Measurements from ENCODE around the gene C4B.
"Not testable (repeated sequence)": the region's sequence is repeated elsewhere in the genome, so short reads cannot be mapped to it uniquely, and the experiment has no call there.

Gene C4B

DNA sequence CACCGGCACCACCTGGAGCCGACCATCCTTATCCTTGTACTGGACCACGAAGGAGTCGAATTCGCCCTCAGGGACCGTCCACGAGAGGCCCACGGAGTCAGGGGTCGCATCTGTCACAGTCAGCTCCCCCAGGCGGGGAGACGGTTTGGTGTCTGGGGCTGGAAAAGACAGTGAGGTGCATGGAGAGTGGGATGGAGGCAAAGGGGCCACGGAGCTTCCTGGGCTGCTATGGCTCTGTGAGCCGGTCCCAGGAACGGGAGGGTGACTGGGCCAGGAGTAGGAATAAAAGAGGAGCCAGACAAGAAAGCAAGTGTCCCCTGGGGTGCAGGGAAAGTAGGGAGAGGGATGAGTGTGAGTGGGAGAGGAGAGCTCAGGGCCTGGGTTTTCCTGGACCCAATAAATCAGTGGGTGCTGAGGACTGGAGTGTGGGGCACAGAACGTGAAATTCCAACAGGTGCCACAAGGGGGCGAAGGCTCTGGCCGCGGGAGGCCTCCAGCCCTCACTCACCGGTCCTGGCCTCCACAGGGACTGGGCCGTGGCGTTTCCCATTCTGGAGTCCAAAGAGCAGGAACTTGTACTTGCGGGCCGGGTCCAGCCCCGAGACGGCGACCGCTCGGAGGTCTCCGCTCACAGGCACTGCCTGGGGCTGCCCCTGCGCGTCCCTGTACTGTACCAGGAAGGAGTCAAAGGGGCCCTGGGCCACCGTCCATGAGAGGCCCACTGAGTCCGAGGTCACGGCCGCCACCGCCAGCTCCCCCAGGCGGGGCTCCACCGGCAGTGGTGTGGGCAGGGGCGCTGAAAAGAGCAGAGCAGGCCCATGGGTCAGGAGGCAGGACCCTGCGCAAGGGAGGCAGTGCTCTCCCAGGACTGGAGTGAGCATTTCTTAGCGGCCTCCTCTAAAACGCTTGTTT is 33.5 kb downstream of the C4B start:
- TF ChIP-seq, protein P1, sequence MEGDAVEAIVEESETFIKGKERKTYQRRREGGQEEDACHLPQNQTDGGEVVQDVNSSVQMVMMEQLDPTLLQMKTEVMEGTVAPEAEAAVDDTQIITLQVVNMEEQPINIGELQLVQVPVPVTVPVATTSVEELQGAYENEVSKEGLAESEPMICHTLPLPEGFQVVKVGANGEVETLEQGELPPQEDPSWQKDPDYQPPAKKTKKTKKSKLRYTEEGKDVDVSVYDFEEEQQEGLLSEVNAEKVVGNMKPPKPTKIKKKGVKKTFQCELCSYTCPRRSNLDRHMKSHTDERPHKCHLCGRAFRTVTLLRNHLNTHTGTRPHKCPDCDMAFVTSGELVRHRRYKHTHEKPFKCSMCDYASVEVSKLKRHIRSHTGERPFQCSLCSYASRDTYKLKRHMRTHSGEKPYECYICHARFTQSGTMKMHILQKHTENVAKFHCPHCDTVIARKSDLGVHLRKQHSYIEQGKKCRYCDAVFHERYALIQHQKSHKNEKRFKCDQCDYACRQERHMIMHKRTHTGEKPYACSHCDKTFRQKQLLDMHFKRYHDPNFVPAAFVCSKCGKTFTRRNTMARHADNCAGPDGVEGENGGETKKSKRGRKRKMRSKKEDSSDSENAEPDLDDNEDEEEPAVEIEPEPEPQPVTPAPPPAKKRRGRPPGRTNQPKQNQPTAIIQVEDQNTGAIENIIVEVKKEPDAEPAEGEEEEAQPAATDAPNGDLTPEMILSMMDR (IDR thresholded peaks at IDR 0.05; ENCODE audit: control insufficient read depth, extremely low read depth, insufficient read depth): peak; percentile 79
- H3K4me3 ChIP-seq (ENCODE audit: low read depth, low read length): no peak overlapping the region
- DNase-seq (ENCODE audit: low read depth): peak; percentile 13

DNA sequence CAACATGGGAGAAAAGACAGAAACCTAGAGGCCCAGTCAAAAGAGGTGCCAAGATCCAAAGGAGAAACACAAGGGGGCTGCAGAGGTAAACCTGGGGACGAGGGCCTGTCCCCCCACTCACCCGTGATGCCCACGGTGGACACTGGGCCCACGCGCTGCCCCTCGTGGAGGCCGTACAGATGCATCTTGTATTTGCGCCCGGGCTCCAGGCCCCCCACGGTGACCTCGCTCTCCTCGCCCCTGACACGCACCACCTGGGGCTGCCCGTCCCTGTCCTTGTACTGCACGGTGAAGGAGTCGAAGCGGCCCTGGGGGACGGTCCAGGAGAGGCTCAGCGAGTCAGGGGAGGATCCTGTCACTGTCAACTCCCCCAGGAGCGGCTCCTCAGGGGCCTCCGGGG is 34.6 kb downstream of the C4B start:
- H3K4me3 ChIP-seq (ENCODE audit: low read depth, low read length): not testable (repeated sequence)

DNA sequence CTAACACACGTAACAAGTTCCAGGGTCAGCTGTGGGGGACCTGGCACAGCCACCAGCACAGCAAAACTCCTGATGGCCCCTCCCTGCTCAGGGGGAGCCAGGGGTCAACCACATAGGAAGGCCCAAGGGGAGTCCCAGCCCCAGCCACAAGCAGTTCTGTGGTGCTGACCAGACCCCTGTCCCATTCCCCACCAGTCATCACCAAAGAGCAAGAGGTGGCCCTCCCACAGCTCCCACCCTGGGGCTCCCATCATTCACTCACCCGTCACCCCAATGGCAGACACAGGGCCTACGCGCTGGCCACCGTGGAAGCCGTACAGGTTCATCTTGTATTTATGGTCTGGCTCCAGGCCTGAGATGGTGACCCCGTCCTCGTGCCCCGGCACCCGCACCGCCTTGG is 35.1 kb downstream of the C4B start:
- DNase-seq (ENCODE audit: low read depth); H3K4me3 ChIP-seq (ENCODE audit: low read depth, low read length): not testable (repeated sequence)

More for the DNA sequence above, 34.6 kb downstream of the C4B start:
- DNase-seq (ENCODE audit: low read depth): not testable (repeated sequence)

DNA sequence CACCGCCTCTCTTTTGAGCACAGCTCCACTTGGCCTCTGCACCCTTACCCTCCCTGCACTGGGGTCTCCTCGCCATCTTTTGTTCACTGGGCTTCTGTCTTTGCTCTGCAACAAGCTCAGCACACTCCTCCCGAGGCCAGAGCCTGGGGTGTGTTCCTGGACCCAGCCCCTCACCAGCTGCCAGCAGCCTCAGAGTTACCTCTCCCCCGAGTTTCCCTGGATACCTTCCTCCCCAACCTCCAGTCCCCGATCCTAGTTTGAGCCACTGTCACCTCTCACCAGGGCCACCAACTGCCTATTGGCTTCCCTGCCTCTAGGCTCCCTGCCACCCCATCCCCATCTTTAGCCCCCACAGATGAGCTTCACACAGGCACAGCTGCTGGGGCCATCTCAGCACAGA is 36.0 kb downstream of the C4B start:
- TF ChIP-seq, protein P1 (IDR thresholded peaks at IDR 0.05; ENCODE audit: control insufficient read depth, extremely low read depth, insufficient read depth): no peak
- DNase-seq (ENCODE audit: low read depth): no peak

DNA sequence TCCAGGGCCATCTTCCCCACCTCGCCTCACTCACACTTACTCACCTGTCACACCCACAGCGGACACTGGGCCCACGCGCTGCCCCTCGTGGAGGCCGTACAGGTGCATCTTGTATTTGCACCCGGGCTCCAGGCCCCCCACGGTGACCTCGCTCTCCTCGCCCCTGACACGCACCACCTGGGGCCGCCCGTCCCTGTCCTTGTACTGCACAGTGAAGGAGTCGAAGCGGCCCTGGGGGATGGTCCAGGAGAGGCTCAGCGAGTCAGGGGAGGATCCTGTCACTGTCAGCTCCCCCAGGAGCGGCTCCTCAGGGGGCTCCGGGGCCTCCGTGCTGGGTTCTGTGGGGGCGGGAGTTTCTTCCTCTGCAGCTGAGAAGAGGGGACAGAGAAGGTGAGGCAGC is 38.0 kb downstream of the C4B start:
- H3K4me3 ChIP-seq (ENCODE audit: low read depth, low read length); DNase-seq (ENCODE audit: low read depth): not testable (repeated sequence)

More for the DNA sequence above, 36.0 kb downstream of the C4B start:
- H3K4me3 ChIP-seq (ENCODE audit: low read depth, low read length): no peak overlapping the region

DNA sequence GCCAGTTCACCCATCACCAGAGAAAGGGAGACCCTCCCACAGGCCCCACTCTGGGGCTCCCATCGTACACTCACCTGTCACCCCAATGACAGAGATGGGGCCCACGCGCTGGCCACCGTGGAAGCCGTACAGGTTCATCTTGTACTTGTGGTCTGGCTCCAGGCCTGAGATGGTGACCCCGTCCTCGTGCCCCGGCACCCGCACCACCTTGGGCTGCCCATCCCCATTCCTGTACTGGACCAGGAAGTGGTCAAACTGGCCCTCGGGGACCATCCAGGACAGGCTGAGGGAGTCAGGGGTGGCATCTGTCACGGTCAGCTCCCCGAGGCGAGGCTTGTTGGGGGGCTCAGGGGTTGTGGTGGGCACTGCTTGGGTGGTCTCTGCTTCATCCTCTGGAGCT is 38.7 kb downstream of the C4B start:
- not testable (repeated sequence) for DNase-seq (ENCODE audit: low read depth); H3K4me3 ChIP-seq (ENCODE audit: low read depth, low read length)

DNA sequence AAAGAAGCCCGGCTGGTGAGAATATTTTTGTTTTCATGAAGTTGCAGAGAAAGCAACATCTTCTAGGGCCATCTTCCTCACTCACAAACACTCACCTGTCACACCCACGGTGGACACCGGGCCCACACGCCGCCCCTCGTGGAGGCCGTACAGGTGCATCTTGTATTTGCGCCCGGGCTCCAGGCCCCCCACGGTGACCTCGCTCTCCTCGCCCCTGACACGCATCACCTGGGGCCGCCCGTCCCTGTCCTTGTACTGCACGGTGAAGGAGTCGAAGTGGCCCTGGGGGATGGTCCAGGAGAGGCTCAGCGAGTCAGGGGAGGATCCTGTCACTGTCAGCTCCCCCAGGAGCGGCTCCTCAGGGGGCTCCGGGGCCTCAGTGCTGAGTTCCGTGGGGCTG is 41.2 kb downstream of the C4B start:
- not testable (repeated sequence) for H3K4me3 ChIP-seq (ENCODE audit: low read depth, low read length); DNase-seq (ENCODE audit: low read depth)

DNA sequence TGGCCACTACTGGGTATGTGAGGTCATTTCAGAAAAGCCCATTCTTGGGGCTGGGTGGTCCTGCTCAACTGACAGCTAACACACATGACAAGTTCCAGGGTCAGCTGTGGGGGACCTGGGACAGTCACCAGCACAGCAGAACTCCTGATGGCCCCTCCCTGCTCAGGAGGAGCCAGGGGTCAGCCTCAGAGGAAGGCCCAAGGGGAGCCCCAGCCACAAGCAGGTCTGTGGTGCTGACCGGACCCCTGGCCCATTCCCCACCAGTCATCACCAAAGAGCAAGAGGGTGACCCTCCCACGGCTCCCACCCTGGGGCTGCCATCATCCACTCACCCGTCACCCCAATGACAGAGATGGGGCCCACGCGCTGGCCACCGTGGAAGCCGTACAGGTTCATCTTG is 41.7 kb downstream of the C4B start:
- TF ChIP-seq, protein P1 (IDR thresholded peaks at IDR 0.05; ENCODE audit: control insufficient read depth, extremely low read depth, insufficient read depth): no peak
- no peak overlapping the region for H3K4me3 ChIP-seq (ENCODE audit: low read depth, low read length)
- no peak for DNase-seq (ENCODE audit: low read depth)

DNA sequence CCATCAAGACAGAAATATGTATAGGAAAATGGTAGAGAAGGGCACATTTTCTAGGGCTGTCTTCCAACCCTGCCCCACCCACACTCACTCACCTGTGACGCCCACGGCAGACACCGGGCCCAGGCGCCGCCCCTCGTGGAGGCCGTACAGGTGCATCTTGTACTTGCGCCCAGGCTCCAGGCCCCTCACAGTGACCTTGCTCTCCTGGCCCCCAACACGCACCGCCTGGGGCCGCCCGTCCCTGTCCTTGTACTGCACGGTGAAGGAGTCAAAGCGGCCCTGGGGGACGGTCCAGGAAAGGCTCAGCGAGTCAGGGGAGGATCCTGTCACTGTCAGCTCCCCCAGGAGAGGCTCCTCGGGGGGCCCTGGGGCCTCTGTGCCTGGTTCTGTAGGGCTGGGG is 43.4 kb downstream of the C4B start:
- H3K4me3 ChIP-seq (ENCODE audit: low read depth, low read length): no peak overlapping the region
- TF ChIP-seq, protein P1 (IDR thresholded peaks at IDR 0.05; ENCODE audit: control insufficient read depth, extremely low read depth, insufficient read depth): no peak
- DNase-seq (ENCODE audit: low read depth): no peak
